ENCODE data around the gene CAMK2D. TPM values are rescaled to one million over a fixed set of nuclear protein-coding genes. Genes with fewer than 3 reads are reported as not detected.

The CAMK2D gene
- total RNA-seq, 1 experiment from 2014 or later: 22.1 TPM

GRCh38 chr4:113633467-113633866 lies 128.1 kb downstream of the CAMK2D start:
- intact Hi-C loops (cut with micrococcal nuclease; ENCODE audit: unreplicated experiment): no loop called here
- DNase-seq: no peak
- peaks cover 7% of the 10 kb centered on the region for H3K36me3 Mint-ChIP-seq (ENCODE audit: insufficient read depth, unreplicated experiment)
- no peak overlapping the region for H3K4me3 Mint-ChIP-seq (ENCODE audit: low read depth, unreplicated experiment)
- CTCF ChIA-PET: interaction anchor here (0.8 kb wide), 1 partner anchor 491 kb away, joined by 3 read pairs; no protein-coding TSS in a partner anchor
- TF ChIP-seq CTCF (IDR thresholded peaks at IDR 0.05; ENCODE audit: unreplicated experiment): no peak
- H3K27me3 Mint-ChIP-seq (ENCODE audit: unreplicated experiment): no peaks in the 10 kb centered on the region
- H3K9me3 Mint-ChIP-seq (ENCODE audit: low read depth, unreplicated experiment): peaks cover 3% of the 10 kb centered on the region
- peaks cover 39% of the 10 kb centered on the region for H3K4me1 Mint-ChIP-seq (ENCODE audit: low read depth, unreplicated experiment)
- H3K27ac Mint-ChIP-seq (ENCODE audit: unreplicated experiment): no peak overlapping the region
- BruUV-seq (replicated peaks): no TSS peak

GRCh38 chr4:113628711-113629110 lies 132.8 kb downstream of the CAMK2D start:
- CTCF ChIA-PET: no interaction called here
- Mint-ChIP-seq H3K4me3 (ENCODE audit: low read depth, unreplicated experiment) (no peak overlapping the region), H3K27ac (ENCODE audit: unreplicated experiment) (no peak overlapping the region), H3K4me1 (ENCODE audit: low read depth, unreplicated experiment) (peaks cover under 1% of the 10 kb centered on the region), H3K9me3 (ENCODE audit: low read depth, unreplicated experiment) (no peaks in the 10 kb centered on the region), H3K27me3 (ENCODE audit: unreplicated experiment) (no peaks in the 10 kb centered on the region), H3K36me3 (ENCODE audit: insufficient read depth, unreplicated experiment) (no peaks in the 10 kb centered on the region)
- TF ChIP-seq CTCF (IDR thresholded peaks at IDR 0.05; ENCODE audit: unreplicated experiment): no peak
- intact Hi-C loops (cut with micrococcal nuclease; ENCODE audit: unreplicated experiment): no loop called here
- DNase-seq: no peak
- BruUV-seq (replicated peaks): no TSS peak

GRCh38 chr4:113627321-113627720 lies 134.2 kb downstream of the CAMK2D start:
- intact Hi-C loops (cut with micrococcal nuclease; ENCODE audit: unreplicated experiment): no loop called here
- no peaks in the 10 kb centered on the region for H3K36me3 Mint-ChIP-seq (ENCODE audit: insufficient read depth, unreplicated experiment)
- no peak for DNase-seq
- H3K4me1 Mint-ChIP-seq (ENCODE audit: low read depth, unreplicated experiment): no peaks in the 10 kb centered on the region
- no peak overlapping the region for H3K27ac Mint-ChIP-seq (ENCODE audit: unreplicated experiment)
- BruUV-seq (replicated peaks): no TSS peak
- CTCF ChIA-PET: no interaction called here
- TF ChIP-seq CTCF (IDR thresholded peaks at IDR 0.05; ENCODE audit: unreplicated experiment): no peak
- no peaks in the 10 kb centered on the region for H3K27me3 Mint-ChIP-seq (ENCODE audit: unreplicated experiment)
- H3K9me3 Mint-ChIP-seq (ENCODE audit: low read depth, unreplicated experiment): no peaks in the 10 kb centered on the region
- H3K4me3 Mint-ChIP-seq (ENCODE audit: low read depth, unreplicated experiment): no peak overlapping the region

DNA sequence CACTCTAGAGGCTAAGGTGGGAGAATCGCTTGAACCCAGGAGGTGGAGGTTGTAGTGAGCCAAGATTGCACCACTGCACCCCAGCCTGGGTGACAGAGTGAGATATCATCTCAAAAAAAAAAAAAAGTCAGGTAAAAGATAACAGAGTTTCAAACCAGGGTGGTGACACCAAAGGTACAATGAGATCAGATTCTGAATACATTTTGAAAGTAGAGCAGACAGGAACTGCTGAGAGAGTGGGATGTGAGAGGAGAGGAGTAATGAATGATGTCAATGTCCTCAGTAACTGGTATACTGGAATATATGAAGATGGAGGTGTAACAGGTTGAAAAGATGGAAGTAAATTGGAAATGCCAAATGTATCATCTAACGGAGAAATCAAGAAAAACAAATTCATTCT lies 135.6 kb downstream of the CAMK2D start:
- no peaks in the 10 kb centered on the region for H3K4me1 Mint-ChIP-seq (ENCODE audit: low read depth, unreplicated experiment)
- CTCF ChIA-PET: no interaction called here
- no peak for TF ChIP-seq CTCF (IDR thresholded peaks at IDR 0.05; ENCODE audit: unreplicated experiment)
- intact Hi-C loops (cut with micrococcal nuclease; ENCODE audit: unreplicated experiment): no loop called here
- H3K9me3 Mint-ChIP-seq (ENCODE audit: low read depth, unreplicated experiment): no peaks in the 10 kb centered on the region
- H3K4me3 Mint-ChIP-seq (ENCODE audit: low read depth, unreplicated experiment): no peak overlapping the region
- no TSS peak for BruUV-seq (replicated peaks)
- no peaks in the 10 kb centered on the region for H3K27me3 Mint-ChIP-seq (ENCODE audit: unreplicated experiment)
- H3K36me3 Mint-ChIP-seq (ENCODE audit: insufficient read depth, unreplicated experiment): no peaks in the 10 kb centered on the region
- no peak for DNase-seq
- no peak overlapping the region for H3K27ac Mint-ChIP-seq (ENCODE audit: unreplicated experiment)

Measured in Calu3 (cell line).